ENCODE data around the gene IGFL2.

GRCh38 chr19:46173886-46174480, 25.9 kb downstream of the IGFL2 start:
- TF ChIP-seq EZH2 (IDR thresholded peaks at IDR 0.05; ENCODE audit: insufficient read depth, poor library complexity, severe bottlenecking) (no peak), EZH2phosphoT487 (IDR thresholded peaks at IDR 0.05; ENCODE audit: insufficient read depth, low read depth) (no peak)
